Memory B cell (primary cell): Measurements from ENCODE around the gene TRIM31.
"Not testable (repeated sequence)": the region's sequence is repeated elsewhere in the genome, so short reads cannot be mapped to it uniquely, and the experiment has no call there.

ENCODE experiments used
- ATAC-seq: fragments of 150-1000 bp; cut with Tn5 transposase; 2 replicates; pipeline ENCODE4 v1.10.0; 2021; ENCODE audit warnings: low read depth, mild to moderate bottlenecking, moderate library complexity
- DNase-seq, 2 donors: peaks; one replicate each; pipeline ENCODE4 v3.0.0; 2022; ENCODE audit warnings: low spot score in 2 of 2
- H3K27ac Mint-ChIP-seq: one replicate; pipeline ENCODE4 v1.8.0; 2022; ENCODE audit warnings: mild to moderate bottlenecking, moderate library complexity, mixed read lengths
- H3K27me3 Mint-ChIP-seq: one replicate; pipeline ENCODE4 v1.8.0; 2022; ENCODE audit warnings: mixed read lengths
- H3K36me3 Mint-ChIP-seq: one replicate; pipeline ENCODE4 v1.8.0; 2022; ENCODE audit warnings: mild to moderate bottlenecking, mixed read lengths
- H3K4me1 Mint-ChIP-seq: one replicate; pipeline ENCODE4 v1.8.0; 2022; ENCODE audit warnings: mixed read lengths
- H3K4me3 Mint-ChIP-seq: one replicate; pipeline ENCODE4 v1.8.0; 2022; ENCODE audit warnings: mild to moderate bottlenecking, moderate library complexity, mixed read lengths
- H3K9me3 Mint-ChIP-seq: one replicate; pipeline ENCODE4 v1.8.0; 2022; ENCODE audit warnings: mixed read lengths

TRIM31 gene

GRCh38 chr6:30152910-30153610 is 40.2 kb upstream of the TRIM31 start:
- Mint-ChIP-seq H3K4me3 (no peak overlapping the region), H3K27me3 (peaks cover 20% of the 10 kb centered on the region), H3K36me3 (no peaks in the 10 kb centered on the region), H3K27ac (no peak overlapping the region), H3K9me3 (no peaks in the 10 kb centered on the region), H3K4me1 (no peaks in the 10 kb centered on the region)
- no peak for ATAC-seq
- no peak for DNase-seq

GRCh38 chr6:30152016-30152673 is 39.3 kb upstream of the TRIM31 start:
- H3K27me3 Mint-ChIP-seq, result peaks cover 26% of the 10 kb centered on the region
- no peak overlapping the region for H3K27ac Mint-ChIP-seq
- no peak for ATAC-seq

GRCh38 chr6:30151580-30151979 is 38.7 kb upstream of the TRIM31 start:
- no peaks in the 10 kb centered on the region for H3K9me3 Mint-ChIP-seq
- H3K4me1 Mint-ChIP-seq, result no peaks in the 10 kb centered on the region
- no peak for DNase-seq
- no peak for ATAC-seq
- H3K27ac Mint-ChIP-seq, result no peak overlapping the region
- H3K27me3 Mint-ChIP-seq, result peaks cover 26% of the 10 kb centered on the region
- no peaks in the 10 kb centered on the region for H3K36me3 Mint-ChIP-seq
- no peak overlapping the region for H3K4me3 Mint-ChIP-seq

More at GRCh38 chr6:30152016-30152673, 39.3 kb upstream of the TRIM31 start:
- no peaks in the 10 kb centered on the region for H3K36me3 Mint-ChIP-seq
- no peaks in the 10 kb centered on the region for H3K4me1 Mint-ChIP-seq
- no peak overlapping the region for H3K4me3 Mint-ChIP-seq
- H3K9me3 Mint-ChIP-seq, result no peaks in the 10 kb centered on the region
- DNase-seq, result no peak

- peaks cover 26% of the 10 kb centered on the region for H3K27me3 Mint-ChIP-seq
- H3K36me3 Mint-ChIP-seq, result no peaks in the 10 kb centered on the region
- no peak for DNase-seq
- no peaks in the 10 kb centered on the region for H3K9me3 Mint-ChIP-seq
- H3K27ac Mint-ChIP-seq, result no peak overlapping the region
- no peak overlapping the region for H3K4me3 Mint-ChIP-seq
- ATAC-seq, result no peak
- no peaks in the 10 kb centered on the region for H3K4me1 Mint-ChIP-seq
Observed at GRCh38 chr6:30150671-30151395, 37.9 kb upstream of the TRIM31 start.

- Mint-ChIP-seq H3K36me3 (no peaks in the 10 kb centered on the region), H3K4me1 (no peaks in the 10 kb centered on the region), H3K27me3 (peaks cover 27% of the 10 kb centered on the region), H3K9me3 (no peaks in the 10 kb centered on the region), H3K27ac (no peak overlapping the region), H3K4me3 (no peak overlapping the region)
- DNase-seq (no peak), ATAC-seq (no peak)
Observed at GRCh38 chr6:30149858-30150550, 37.1 kb upstream of the TRIM31 start.

- Mint-ChIP-seq H3K27me3 (peaks cover 29% of the 10 kb centered on the region), H3K4me1 (no peaks in the 10 kb centered on the region), H3K9me3 (no peaks in the 10 kb centered on the region), H3K27ac (no peak overlapping the region), H3K4me3 (no peak overlapping the region), H3K36me3 (no peaks in the 10 kb centered on the region)
- ATAC-seq, result no peak
- DNase-seq, result no peak
Observed at GRCh38 chr6:30149234-30149633, 36.3 kb upstream of the TRIM31 start.

- no peak for ATAC-seq
Observed at GRCh38 chr6:30147096-30147495, 34.2 kb upstream of the TRIM31 start.

GRCh38 chr6:30145818-30146217 is 32.9 kb upstream of the TRIM31 start:
- Mint-ChIP-seq H3K4me3 (no peak overlapping the region), H3K36me3 (no peaks in the 10 kb centered on the region), H3K4me1 (no peaks in the 10 kb centered on the region), H3K27me3 (peaks cover 36% of the 10 kb centered on the region), H3K9me3 (no peaks in the 10 kb centered on the region), H3K27ac (no peak overlapping the region)
- ATAC-seq (no peak), DNase-seq (no peak)

More at GRCh38 chr6:30147096-30147495, 34.2 kb upstream of the TRIM31 start:
- no peak overlapping the region for H3K4me3 Mint-ChIP-seq
- H3K4me1 Mint-ChIP-seq, result no peaks in the 10 kb centered on the region
- H3K36me3 Mint-ChIP-seq, result no peaks in the 10 kb centered on the region
- no peak for DNase-seq
- no peak overlapping the region for H3K27ac Mint-ChIP-seq
- no peaks in the 10 kb centered on the region for H3K9me3 Mint-ChIP-seq
- H3K27me3 Mint-ChIP-seq, result peaks cover 27% of the 10 kb centered on the region

- Mint-ChIP-seq H3K4me1 (no peaks in the 10 kb centered on the region), H3K27ac (no peak overlapping the region), H3K4me3 (no peak overlapping the region), H3K9me3 (no peaks in the 10 kb centered on the region), H3K27me3 (peaks cover 35% of the 10 kb centered on the region), H3K36me3 (no peaks in the 10 kb centered on the region)
- no peak for DNase-seq
- no peak for ATAC-seq
Observed at GRCh38 chr6:30144811-30145210, 31.9 kb upstream of the TRIM31 start.

GRCh38 chr6:30143780-30144179 is 30.9 kb upstream of the TRIM31 start:
- no peaks in the 10 kb centered on the region for H3K36me3 Mint-ChIP-seq
- peaks cover 35% of the 10 kb centered on the region for H3K27me3 Mint-ChIP-seq
- ATAC-seq, result no peak

GRCh38 chr6:30142665-30143064 is 29.8 kb upstream of the TRIM31 start:
- H3K27ac Mint-ChIP-seq, result no peak overlapping the region
- peaks cover 30% of the 10 kb centered on the region for H3K27me3 Mint-ChIP-seq
- H3K4me1 Mint-ChIP-seq, result no peaks in the 10 kb centered on the region
- H3K36me3 Mint-ChIP-seq, result no peaks in the 10 kb centered on the region
- no peaks in the 10 kb centered on the region for H3K9me3 Mint-ChIP-seq
- no peak for DNase-seq
- no peak overlapping the region for H3K4me3 Mint-ChIP-seq
- no peak for ATAC-seq

More at GRCh38 chr6:30143780-30144179, 30.9 kb upstream of the TRIM31 start:
- Mint-ChIP-seq H3K4me3 (no peak overlapping the region), H3K9me3 (no peaks in the 10 kb centered on the region), H3K27ac (no peak overlapping the region), H3K4me1 (no peaks in the 10 kb centered on the region)
- DNase-seq, result no peak

GRCh38 chr6:30140240-30140639 is 27.4 kb upstream of the TRIM31 start:
- not testable (repeated sequence) for H3K4me3 Mint-ChIP-seq, H3K9me3 Mint-ChIP-seq, DNase-seq, H3K36me3 Mint-ChIP-seq, H3K27ac Mint-ChIP-seq, ATAC-seq, H3K4me1 Mint-ChIP-seq
- H3K27me3 Mint-ChIP-seq, result peaks cover 27% of the 10 kb centered on the region

- DNase-seq, result no peak
- H3K4me3 Mint-ChIP-seq, result no peak overlapping the region
- no peaks in the 10 kb centered on the region for H3K36me3 Mint-ChIP-seq
- H3K27ac Mint-ChIP-seq, result no peak overlapping the region
- ATAC-seq, result no peak
- peaks cover 23% of the 10 kb centered on the region for H3K27me3 Mint-ChIP-seq
- no peaks in the 10 kb centered on the region for H3K9me3 Mint-ChIP-seq
- H3K4me1 Mint-ChIP-seq, result no peaks in the 10 kb centered on the region
Observed at GRCh38 chr6:30136570-30137286, 23.8 kb upstream of the TRIM31 start.
